T47D (cell line): ENCODE data around the gene TBC1D8.

Experiments used
- DNase-seq, 2 experiments: peaks; one replicate each; pipeline versions ENCODE4 v3.0.0 to v3.0.0-alpha.2; 2011 to 2012; ENCODE audit warnings: low read depth in 1 of 2, low spot score in 1 of 2
- JUND ChIP-seq: IDR thresholded peaks from 2 replicates; pipeline ENCODE4 v1.6.1; 2012; ENCODE audit warnings: low read depth
- in situ Hi-C: cut with HindIII; loops from 2 replicates; pipeline ENCODE4 v1.10.0; 2016; ENCODE audit warnings: low sequenced_read_pairs, low pct_unique_long_range_greater_than_20kb

Gene TBC1D8

GRCh38 chr2:100971221-100971620, 180.0 kb downstream of the TBC1D8 start:
- DNase-seq: no peak
- no peak for TF ChIP-seq JUND
- in situ Hi-C loops: no loop called here

GRCh38 chr2:100969998-100970397, 181.2 kb downstream of the TBC1D8 start:
- DNase-seq: no peak
- no peak for TF ChIP-seq JUND
- in situ Hi-C loops: no loop called here

- no peak for DNase-seq
- no peak for TF ChIP-seq JUND
- in situ Hi-C loops: no loop called here
Observed at GRCh38 chr2:100968146-100969145, 182.7 kb downstream of the TBC1D8 start.

GRCh38 chr2:100967716-100968115, 183.5 kb downstream of the TBC1D8 start:
- in situ Hi-C loops: no loop called here
- no peak for TF ChIP-seq JUND
- no peak for DNase-seq

- DNase-seq: no peak
- in situ Hi-C loops: no loop called here
- TF ChIP-seq JUND: no peak
Observed at GRCh38 chr2:100965596-100965995, 185.6 kb downstream of the TBC1D8 start.

GRCh38 chr2:100964681-100965169, 186.5 kb downstream of the TBC1D8 start:
- in situ Hi-C loops: no loop called here
- TF ChIP-seq JUND: no peak
- no peak for DNase-seq

GRCh38 chr2:100964222-100964621, 187.0 kb downstream of the TBC1D8 start:
- in situ Hi-C loops: no loop called here
- TF ChIP-seq JUND: no peak
- DNase-seq: no peak

- in situ Hi-C loops: no loop called here
- TF ChIP-seq JUND: no peak
- no peak for DNase-seq
Observed at GRCh38 chr2:100963026-100963375, 188.2 kb downstream of the TBC1D8 start.

GRCh38 chr2:100962366-100963025, 188.7 kb downstream of the TBC1D8 start:
- no peak for TF ChIP-seq JUND
- in situ Hi-C loops: no loop called here
- no peak for DNase-seq

GRCh38 chr2:100960688-100961087, 190.5 kb downstream of the TBC1D8 start:
- in situ Hi-C loops: no loop called here
- DNase-seq: no peak
- no peak for TF ChIP-seq JUND

GRCh38 chr2:100959225-100959880, 191.8 kb downstream of the TBC1D8 start:
- DNase-seq: no peak
- in situ Hi-C loops: no loop called here
- no peak for TF ChIP-seq JUND

GRCh38 chr2:100957996-100958653, 193.1 kb downstream of the TBC1D8 start:
- in situ Hi-C loops: no loop called here
- peak; percentile 53 to 82 for DNase-seq
- TF ChIP-seq JUND: no peak
